GM23248 (cell line): ENCODE results near the gene SVEP1. TPM values are rescaled to one million over a fixed set of nuclear protein-coding genes. Genes with fewer than 3 reads are reported as not detected.

Experiments used
- DNase-seq: peaks from one replicate; pipeline ENCODE4 v3.0.0-alpha.2; 2015
- H2AFZ ChIP-seq: fragments of 200-600 bp; sonication (generic); 2 replicates; pipeline ENCODE4 v1.6.1; 2016; ENCODE audit warnings: antibody characterized with exemption
- H3F3A ChIP-seq: fragments of 200-600 bp; sonication (generic); 2 replicates; pipeline ENCODE4 v1.6.1; 2016; ENCODE audit warnings: mild to moderate bottlenecking, antibody characterized with exemption, mixed run types; ENCODE audit not compliant: insufficient read depth
- H3K27ac ChIP-seq: fragments of 200-600 bp; sonication (generic); 2 replicates; pipeline ENCODE4 v1.5.1; 2016; ENCODE audit warnings: mild to moderate bottlenecking
- H3K27me3 ChIP-seq: fragments of 200-600 bp; sonication (generic); replicated peaks from 2 replicates; pipeline ENCODE4 v1.6.1; 2016; ENCODE audit warnings: mild to moderate bottlenecking; ENCODE audit not compliant: insufficient read depth
- H3K36me3 ChIP-seq: fragments of 200-600 bp; sonication (generic); 2 replicates; pipeline ENCODE4 v1.6.1; 2016; ENCODE audit warnings: low read depth, mild to moderate bottlenecking
- H3K4me1 ChIP-seq: fragments of 200-600 bp; sonication (generic); 2 replicates; pipeline ENCODE4 v1.6.1; 2016; ENCODE audit warnings: mild to moderate bottlenecking; ENCODE audit not compliant: insufficient read depth
- H3K4me2 ChIP-seq: fragments of 200-600 bp; sonication (generic); one replicate; pipeline ENCODE4 v1.6.1; 2016; ENCODE audit warnings: mild to moderate bottlenecking; ENCODE audit not compliant: unreplicated experiment
- H3K4me3 ChIP-seq: fragments of 200-600 bp; sonication (generic); 2 replicates; pipeline ENCODE4 v1.5.1; 2016; ENCODE audit warnings: mild to moderate bottlenecking
- H3K79me2 ChIP-seq: fragments of 200-600 bp; sonication (generic); 2 replicates; pipeline ENCODE4 v1.6.1; 2016; ENCODE audit warnings: mild to moderate bottlenecking; ENCODE audit not compliant: insufficient read depth
- H3K9ac ChIP-seq: fragments of 200-600 bp; sonication (generic); 2 replicates; pipeline ENCODE4 v1.6.1; 2016; ENCODE audit warnings: mild to moderate bottlenecking
- H3K9me2 ChIP-seq: fragments of 200-600 bp; sonication (generic); 2 replicates; pipeline ENCODE4 v1.6.1; 2016; ENCODE audit warnings: mixed run types, mild to moderate bottlenecking, moderate library complexity; ENCODE audit not compliant: insufficient read depth
- H3K9me3 ChIP-seq: fragments of 200-600 bp; sonication (generic); one replicate; pipeline ENCODE4 v1.6.1; 2017; ENCODE audit warnings: low read depth
- H4K20me1 ChIP-seq: fragments of 200-600 bp; sonication (generic); 2 replicates; pipeline ENCODE4 v1.6.0; 2016; ENCODE audit not compliant: insufficient read depth
- EZH2 ChIP-seq: fragments of 200-600 bp; sonication (generic); IDR thresholded peaks from 2 replicates; pipeline ENCODE4 v1.6.1; 2018; ENCODE audit warnings: antibody characterized with exemption, mild to moderate bottlenecking; ENCODE audit not compliant: insufficient read depth, poor library complexity, severe bottlenecking
- EZH2phosphoT487 ChIP-seq: fragments of 200-600 bp; sonication (generic); IDR thresholded peaks from 2 replicates; pipeline ENCODE4 v1.6.1; 2018; ENCODE audit warnings: antibody characterized with exemption, moderate library complexity, mild to moderate bottlenecking, low read depth; ENCODE audit not compliant: insufficient read depth
- WGBS, 2 experiments: methylation state at CpG; one replicate each; pipeline ENCODE4 v1.1.6; 2015 to 2017; ENCODE audit warnings: low lambda C conversion rate in 2 of 2, low coverage in 1 of 2; ENCODE audit errors: missing lambda C conversion rate in 2 of 2; 5-methylcytosine and 5-hydroxymethylcytosine counted together
- in situ Hi-C: fragments of 300-500 bp; cut with MboI; formaldehyde crosslinking; loops from 2 replicates; pipeline ENCODE4 v1.15.0; 2020
- polyA plus RNA-seq: library from polyadenylated mRNA; unstranded; fragments of >200 nt; fragmentation: Nextera tagmentation; extraction: Ambion mirVana; gene quantifications from 2 replicates; pipeline ENCODE4 v1.2.1, GENCODE V29; 2016
- total RNA-seq: library from RNA; depleted of rRNA; stranded (reverse); fragments of >200 nt; shearing (Covaris generic); gene quantifications from 2 replicates; pipeline ENCODE4 v1.2.3, GENCODE V29; 2014

The SVEP1 gene
- total and polyA plus RNA-seq, 2 experiments from 2014 or later, result 13.6 to 47.3 TPM

DNA sequence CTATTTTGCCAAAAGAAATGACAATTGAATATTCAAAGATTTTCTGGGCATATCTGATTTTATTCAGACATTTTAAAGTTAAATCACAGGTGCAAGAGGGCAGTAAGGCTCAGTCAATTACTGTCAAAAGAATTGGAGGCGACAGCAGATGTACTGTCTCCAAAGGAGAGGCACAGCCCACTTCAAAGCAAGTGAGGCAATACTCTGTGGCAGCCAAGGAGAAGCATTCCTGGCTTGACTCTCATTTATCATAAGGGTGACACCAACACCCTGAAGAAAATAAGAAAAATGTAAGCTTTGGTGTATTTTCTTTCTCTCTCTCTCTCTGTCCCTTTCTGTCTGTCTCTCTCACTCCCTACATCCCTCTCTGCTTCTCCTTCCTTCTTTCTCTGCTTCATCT lies 93.3 kb downstream of the SVEP1 start:
- Histone ChIP-seq H3F3A (no peaks in the 10 kb centered on the region), H3K27me3 (no peaks in the 10 kb centered on the region), H3K27ac (no peak overlapping the region), H3K36me3 (peaks cover 39% of the 10 kb centered on the region), H3K4me3 (no peak overlapping the region), H3K9me2 (no peaks in the 10 kb centered on the region), H3K9ac (no peak overlapping the region), H3K4me1 (no peaks in the 10 kb centered on the region), H3K79me2 (no peaks in the 10 kb centered on the region), H3K4me2 (no peak overlapping the region), H3K9me3 (no peaks in the 10 kb centered on the region), H2AFZ (no peak overlapping the region), H4K20me1 (no peaks in the 10 kb centered on the region)
- TF ChIP-seq EZH2 (no peak), EZH2phosphoT487 (no peak)
- 59 to 76% methylated on average over 1 of the region's 1 CpG for WGBS, 2 experiments
- DNase-seq, result no peak
- in situ Hi-C loops, result no loop called here

DNA sequence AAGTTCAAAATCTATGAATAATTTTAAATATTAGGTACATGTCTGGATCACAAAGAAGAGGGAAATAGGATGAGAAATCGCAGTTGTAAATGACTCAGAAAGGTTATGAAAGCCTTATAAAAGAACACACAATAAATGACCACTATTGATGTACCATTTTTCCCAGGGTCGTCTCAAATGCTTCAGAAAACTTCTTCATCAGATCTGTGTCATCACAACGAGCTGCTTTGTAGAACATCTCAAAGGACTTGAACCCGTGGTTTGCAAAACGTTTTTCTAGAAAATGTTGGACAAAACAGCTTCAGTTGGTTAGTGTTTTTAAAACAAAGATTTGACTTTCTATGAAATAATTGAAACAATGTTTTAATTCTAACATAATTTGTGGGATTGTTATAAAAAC lies 100.1 kb downstream of the SVEP1 start:
- in situ Hi-C loops, result no loop called here

DNA sequence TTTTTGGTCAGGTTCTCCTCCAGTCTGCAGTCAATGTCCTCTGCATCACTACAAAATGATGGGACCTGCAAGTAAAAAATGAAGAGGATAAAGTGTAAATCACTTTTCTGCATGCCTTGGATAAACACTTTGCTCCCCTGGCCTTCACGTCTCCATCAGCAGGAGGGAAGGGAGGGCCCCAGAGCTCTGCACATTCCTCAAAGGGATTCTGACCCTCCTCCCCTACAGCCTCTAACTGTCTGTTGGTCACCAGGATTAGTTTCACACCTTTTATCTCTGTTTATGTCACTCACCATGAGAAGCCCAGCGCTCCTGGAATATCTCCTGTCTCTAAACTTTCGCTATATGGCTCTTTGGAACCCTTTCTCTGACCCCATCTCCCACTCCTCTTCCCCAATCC lies 103.3 kb downstream of the SVEP1 start:
- no peak overlapping the region for H2AFZ ChIP-seq
- in situ Hi-C loops, result no loop called here
- no peak overlapping the region for H3K4me2 ChIP-seq
- no peak overlapping the region for H3K4me3 ChIP-seq
- no peaks in the 10 kb centered on the region for H4K20me1 ChIP-seq
- DNase-seq, result no peak
- H3F3A ChIP-seq, result no peaks in the 10 kb centered on the region
- no peaks in the 10 kb centered on the region for H3K79me2 ChIP-seq
- TF ChIP-seq EZH2phosphoT487 (no peak), EZH2 (no peak)
- H3K4me1 ChIP-seq, result no peaks in the 10 kb centered on the region
- H3K9me3 ChIP-seq, result no peaks in the 10 kb centered on the region
- peaks cover 49% of the 10 kb centered on the region for H3K36me3 ChIP-seq
- 46 to 47% methylated on average over 3 of the region's 3 CpGs for WGBS, 2 experiments
- no peaks in the 10 kb centered on the region for H3K27me3 ChIP-seq
- H3K9me2 ChIP-seq, result no peaks in the 10 kb centered on the region
- H3K27ac ChIP-seq, result no peak overlapping the region
- no peak overlapping the region for H3K9ac ChIP-seq

More for the DNA sequence above, 100.1 kb downstream of the SVEP1 start:
- no peaks in the 10 kb centered on the region for H3K27me3 ChIP-seq
- H3K9me2 ChIP-seq, result no peaks in the 10 kb centered on the region
- no peaks in the 10 kb centered on the region for H3F3A ChIP-seq
- no peak overlapping the region for H3K27ac ChIP-seq
- no peaks in the 10 kb centered on the region for H4K20me1 ChIP-seq
- H3K79me2 ChIP-seq, result no peaks in the 10 kb centered on the region
- peaks cover 57% of the 10 kb centered on the region for H3K36me3 ChIP-seq
- no peak overlapping the region for H3K4me2 ChIP-seq
- no peak for DNase-seq
- H2AFZ ChIP-seq, result no peak overlapping the region
- H3K9me3 ChIP-seq, result no peaks in the 10 kb centered on the region
- no peaks in the 10 kb centered on the region for H3K4me1 ChIP-seq
- H3K9ac ChIP-seq, result no peak overlapping the region
- TF ChIP-seq EZH2phosphoT487, result no peak
- TF ChIP-seq EZH2, result no peak
- H3K4me3 ChIP-seq, result no peak overlapping the region
- 82% methylated on average over 5 of the region's 5 CpGs for WGBS, 2 experiments

DNA sequence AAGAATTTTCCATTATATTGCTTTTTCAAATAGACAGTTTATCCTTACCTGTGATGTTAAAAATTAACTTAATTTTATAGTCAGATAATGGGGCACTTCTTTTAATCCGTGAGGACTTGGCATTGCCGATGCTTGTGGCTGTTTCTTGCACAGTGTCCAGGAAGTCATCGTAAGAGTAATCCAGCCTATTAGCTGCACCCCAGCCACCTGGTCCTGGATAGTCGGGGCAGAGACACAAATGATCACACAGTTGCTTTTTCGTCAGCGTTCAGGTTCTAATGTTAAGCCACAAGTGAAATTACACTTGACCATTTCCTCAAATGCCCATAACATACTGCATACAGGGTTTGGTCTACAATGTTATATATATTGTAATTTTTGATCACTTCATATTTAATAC lies 107.4 kb downstream of the SVEP1 start:
- H3F3A ChIP-seq, result no peaks in the 10 kb centered on the region
- no peaks in the 10 kb centered on the region for H3K4me1 ChIP-seq
- no peaks in the 10 kb centered on the region for H3K9me2 ChIP-seq
- H3K27ac ChIP-seq, result no peak overlapping the region
- H3K36me3 ChIP-seq, result peaks cover 43% of the 10 kb centered on the region
- no peak overlapping the region for H2AFZ ChIP-seq
- no peaks in the 10 kb centered on the region for H3K27me3 ChIP-seq
- no peak for DNase-seq
- H3K4me2 ChIP-seq, result no peak overlapping the region
- in situ Hi-C loops, result no loop called here
- H3K4me3 ChIP-seq, result no peak overlapping the region
- H3K9ac ChIP-seq, result no peak overlapping the region
- H3K79me2 ChIP-seq, result no peaks in the 10 kb centered on the region
- H3K9me3 ChIP-seq, result no peaks in the 10 kb centered on the region
- TF ChIP-seq EZH2 (no peak), EZH2phosphoT487 (no peak)
- no peaks in the 10 kb centered on the region for H4K20me1 ChIP-seq
- WGBS, 2 experiments, result 91 to 93% methylated on average over 6 of the region's 6 CpGs

DNA sequence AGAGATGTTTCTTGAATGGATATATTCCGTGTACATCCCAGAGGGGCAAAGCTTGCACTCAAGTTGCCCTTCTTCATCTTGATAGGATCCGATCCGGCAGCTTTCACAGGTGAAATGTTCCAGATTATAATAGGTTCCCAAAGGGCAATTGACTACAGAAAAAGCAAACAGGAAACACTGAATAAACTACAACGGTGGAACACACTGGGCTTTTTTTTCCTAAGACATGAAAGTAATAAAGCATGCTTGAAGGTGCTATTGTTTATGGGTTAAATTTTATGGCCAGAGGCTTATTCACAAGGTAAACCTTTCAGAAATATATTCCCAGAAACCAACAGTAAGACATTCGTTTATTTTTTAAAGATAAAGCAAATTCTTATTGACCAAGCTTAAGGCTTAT lies 110.6 kb downstream of the SVEP1 start:
- Histone ChIP-seq H3K4me3 (no peak overlapping the region), H2AFZ (no peak overlapping the region), H3F3A (no peaks in the 10 kb centered on the region; the same call in 1 of the 2 replicates), H3K9me2 (no peaks in the 10 kb centered on the region), H3K4me2 (no peak overlapping the region), H3K4me1 (no peaks in the 10 kb centered on the region), H3K27ac (no peak overlapping the region), H3K36me3 (peaks cover 56% of the 10 kb centered on the region), H3K9ac (no peak overlapping the region), H3K27me3 (no peaks in the 10 kb centered on the region), H3K79me2 (no peaks in the 10 kb centered on the region), H4K20me1 (no peaks in the 10 kb centered on the region), H3K9me3 (no peaks in the 10 kb centered on the region)
- WGBS, 2 experiments, result 76 to 80% methylated on average over 5 of the region's 5 CpGs
- TF ChIP-seq EZH2phosphoT487, result no peak
- TF ChIP-seq EZH2, result no peak
- DNase-seq, result no peak
- in situ Hi-C loops, result no loop called here
